ENCODE results near the gene SLC12A4. TPM values are rescaled to one million over a fixed set of nuclear protein-coding genes. Genes with fewer than 3 reads are reported as not detected.

The SLC12A4 gene
- total RNA-seq, 2 experiments from 2014 or later = 15.1 to 17.7 TPM

DNA sequence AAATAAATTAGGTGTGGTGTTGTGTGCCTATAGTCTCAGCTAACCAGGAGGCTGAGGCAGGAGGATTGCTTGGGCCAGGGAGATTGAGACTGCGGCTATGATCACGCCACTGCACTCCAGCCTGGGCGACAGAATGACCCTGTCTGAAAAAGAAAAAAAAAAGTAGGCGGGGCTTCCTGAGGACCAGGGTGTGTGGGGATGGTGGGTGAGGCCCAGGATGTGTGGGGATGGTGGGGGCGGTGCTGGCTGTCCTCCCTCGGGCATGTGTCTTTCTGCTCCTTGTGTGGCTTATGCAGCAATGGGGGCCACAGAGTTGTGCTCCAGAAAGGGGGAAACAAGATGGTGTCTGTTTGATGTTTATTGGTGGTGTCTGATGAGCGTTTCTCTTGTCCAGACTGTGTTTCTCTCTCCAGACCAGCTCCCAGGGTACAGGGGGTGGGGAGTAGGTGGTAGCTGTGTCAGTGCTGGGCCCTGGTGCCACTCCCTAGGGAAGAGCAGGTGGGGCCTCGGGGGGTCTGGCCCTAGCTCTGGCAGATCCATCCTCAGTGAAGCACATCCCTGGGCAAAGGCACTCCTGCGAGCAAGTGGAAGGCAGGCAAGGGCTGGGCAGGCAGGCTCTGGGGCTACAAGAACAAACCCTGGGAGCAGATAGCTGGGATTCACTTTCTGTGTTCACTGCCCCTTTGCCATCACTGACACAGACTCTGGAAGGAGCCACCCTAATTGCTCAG lies 26.8 kb downstream of the SLC12A4 start:
- intact Hi-C loops (cut with DNase I, micrococcal nuclease) = no loop called here
- Histone ChIP-seq H3K36me3 (ENCODE audit: insufficient read depth, low read length) (peaks cover 24% of the 10 kb centered on the region), H3K4me3 (ENCODE audit: low read length) (no peak overlapping the region), H3K9me3 (ENCODE audit: control insufficient read depth in 1 of 2, insufficient read depth in 1 of 2, low read length in 2 of 2) (no peaks in the 10 kb centered on the region), H3K4me1 (ENCODE audit: insufficient read depth, low read length) (peaks cover 58% of the 10 kb centered on the region), H3K27ac (ENCODE audit: low read depth in 1 of 2, low read length in 2 of 2) (no peak overlapping the region), H3K27me3 (ENCODE audit: control insufficient read depth in 1 of 2, insufficient read depth in 2 of 2, low read length in 2 of 2) (no peaks in the 10 kb centered on the region)
- ATAC-seq (ENCODE audit: poor library complexity) (no peak), DNase-seq (no peak)
- Mint-ChIP-seq H3K9me3 (no peaks in the 10 kb centered on the region), H3K36me3 (ENCODE audit: low read depth) (peaks cover 20% of the 10 kb centered on the region), H3K27me3 (no peaks in the 10 kb centered on the region), H3K27ac (peak overlapping the region; percentile 69), H3K4me1 (ENCODE audit: low read depth) (peaks cover 38% of the 10 kb centered on the region), H3K4me3 (no peak overlapping the region)
- CTCF ChIA-PET = interaction anchor here (0.7 to 2.6 kb wide), 9 partner anchors 13 to 134 kb away, joined by 3 to 9 read pairs (median 4); partner anchors contain the start of gene TSNAXIP1
- POLR2A ChIA-PET = interaction anchor here (0.6 to 1.3 kb wide), 3 partner anchors 9 to 59 kb away, joined by 3 to 4 read pairs (median 3); no protein-coding TSS in a partner anchor
- TF ChIP-seq CTCF (IDR thresholded peaks at IDR 0.05) = no peak

- no peaks in the 10 kb centered on the region for H3K9me3 Mint-ChIP-seq
- H3K36me3 Mint-ChIP-seq (ENCODE audit: low read depth) = peaks cover 25% of the 10 kb centered on the region
- no peaks in the 10 kb centered on the region for H3K27me3 Mint-ChIP-seq
- ChIA-PET POLR2A (interaction anchor here (0.6 to 1.3 kb wide), 7 partner anchors 8 to 60 kb away, joined by 3 to 4 read pairs (median 3); partner anchors contain the start of gene PSKH1), CTCF (interaction anchor here (0.6 to 2.6 kb wide), 5 partner anchors 57 to 273 kb away, joined by 3 to 9 read pairs (median 4); partner anchors contain the start of gene TSNAXIP1)
- ATAC-seq (ENCODE audit: poor library complexity) = no peak
- H3K4me3 ChIP-seq (ENCODE audit: low read length) = no peak overlapping the region
- H3K4me1 Mint-ChIP-seq (ENCODE audit: low read depth) = peaks cover 42% of the 10 kb centered on the region
- H3K27ac ChIP-seq (ENCODE audit: low read depth in 1 of 2, low read length in 2 of 2) = peak overlapping the region; percentile 53 to 55
- TF ChIP-seq CTCF (IDR thresholded peaks at IDR 0.05) = no peak
- peaks cover 59% of the 10 kb centered on the region for H3K4me1 ChIP-seq (ENCODE audit: insufficient read depth, low read length)
- no peak for DNase-seq
- H3K27me3 ChIP-seq (ENCODE audit: control insufficient read depth in 1 of 2, insufficient read depth in 2 of 2, low read length in 2 of 2) = no peaks in the 10 kb centered on the region
- H3K27ac Mint-ChIP-seq = peak overlapping the region; percentile 89
- H3K9me3 ChIP-seq (ENCODE audit: control insufficient read depth in 1 of 2, insufficient read depth in 1 of 2, low read length in 2 of 2) = no peaks in the 10 kb centered on the region
- H3K4me3 Mint-ChIP-seq = peak overlapping the region; percentile 58
- intact Hi-C loops (cut with DNase I, micrococcal nuclease) = loop anchor here in 1 of 2 experiments (1.0 kb wide), 1 partner anchor 28 kb away; the partner anchor contains the start of gene SLC12A4
- peaks cover 13% of the 10 kb centered on the region for H3K36me3 ChIP-seq (ENCODE audit: insufficient read depth, low read length)
These were observed 27.9 kb downstream of the SLC12A4 start for GRCh38 chr16:67940446-67941089.
